GM18858 (cell line): Measurements from ENCODE around the gene CPEB2.
"Not testable (repeated sequence)": the region's sequence is repeated elsewhere in the genome, so short reads cannot be mapped to it uniquely, and the experiment has no call there.

Experiments used
- ATAC-seq: cut with Tn5 transposase; IDR thresholded peaks from one replicate; pipeline ENCODE4 v1.9.1; 2021; ENCODE audit not compliant: unreplicated experiment

CPEB2 gene

GRCh38 chr4:15043922-15044321 lies 41.6 kb downstream of the CPEB2 start:
- no peak for ATAC-seq

- ATAC-seq: no peak
Observed at GRCh38 chr4:15054541-15054940, 52.3 kb downstream of the CPEB2 start.

GRCh38 chr4:15060213-15060612 lies 57.9 kb downstream of the CPEB2 start:
- ATAC-seq: no peak

DNA sequence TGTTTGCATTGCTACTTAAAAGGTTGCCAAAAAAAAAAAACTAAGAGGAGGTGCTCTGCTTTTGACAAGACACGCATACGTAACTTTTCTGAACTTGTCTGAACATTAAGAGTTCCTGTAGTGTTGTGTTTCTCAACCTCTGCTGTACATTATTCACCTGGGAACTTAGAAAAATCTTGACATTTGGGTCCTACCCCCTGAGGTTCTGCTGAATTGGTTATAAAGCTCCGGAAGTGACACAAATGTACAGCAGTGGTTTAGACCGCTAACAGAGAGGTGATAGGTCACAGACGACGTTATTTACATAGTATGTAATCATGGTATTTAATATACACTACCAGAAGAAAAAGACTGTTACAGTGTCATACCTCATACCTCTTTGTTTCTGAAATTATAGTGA lies 61.1 kb downstream of the CPEB2 start:
- no peak for ATAC-seq

- no peak for ATAC-seq
Observed at GRCh38 chr4:15065516-15065915, 63.2 kb downstream of the CPEB2 start.

- no peak for ATAC-seq
Observed at GRCh38 chr4:15066140-15066539, 63.9 kb downstream of the CPEB2 start.

DNA sequence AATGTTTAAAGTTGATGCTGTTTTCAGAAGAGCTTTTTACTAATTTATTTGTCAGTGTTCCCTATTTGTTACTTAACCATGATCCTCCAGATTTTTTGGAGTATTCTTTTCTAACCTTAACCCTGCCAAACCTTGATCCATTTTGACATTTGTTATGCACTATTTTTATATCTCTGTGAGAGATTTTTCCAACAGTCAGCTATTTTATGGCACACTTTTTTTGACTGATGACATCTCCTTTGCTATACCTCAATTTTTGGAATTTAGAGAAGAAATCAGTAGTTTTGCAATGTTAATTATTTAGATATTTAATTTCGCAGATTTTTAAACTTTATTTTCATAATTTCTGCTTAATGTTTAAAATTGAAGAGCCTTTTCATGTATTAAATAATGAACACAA lies 66.0 kb downstream of the CPEB2 start:
- ATAC-seq: no peak

DNA sequence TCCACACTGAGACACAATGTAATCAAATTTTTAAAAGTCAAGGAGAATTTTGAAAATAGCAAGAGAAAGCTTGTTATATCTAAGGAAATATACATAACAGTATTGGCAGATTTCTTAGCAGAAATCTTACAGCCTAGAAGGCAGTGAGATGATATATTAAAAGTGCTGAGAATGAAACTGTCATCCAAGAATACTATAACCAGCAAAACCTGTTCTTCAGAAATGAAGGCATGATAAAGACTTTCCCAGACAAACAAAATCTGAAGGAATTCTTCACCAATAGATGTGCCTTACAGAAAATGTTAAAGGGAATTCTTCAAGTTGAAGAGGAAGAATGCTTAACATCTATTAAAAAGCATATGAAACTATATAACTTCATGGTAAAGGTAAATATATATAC lies 73.6 kb downstream of the CPEB2 start:
- ATAC-seq: no peak

- no peak for ATAC-seq
Observed at GRCh38 chr4:15077969-15078368, 75.7 kb downstream of the CPEB2 start.

GRCh38 chr4:15078682-15079642 lies 76.7 kb downstream of the CPEB2 start:
- ATAC-seq: no peak

DNA sequence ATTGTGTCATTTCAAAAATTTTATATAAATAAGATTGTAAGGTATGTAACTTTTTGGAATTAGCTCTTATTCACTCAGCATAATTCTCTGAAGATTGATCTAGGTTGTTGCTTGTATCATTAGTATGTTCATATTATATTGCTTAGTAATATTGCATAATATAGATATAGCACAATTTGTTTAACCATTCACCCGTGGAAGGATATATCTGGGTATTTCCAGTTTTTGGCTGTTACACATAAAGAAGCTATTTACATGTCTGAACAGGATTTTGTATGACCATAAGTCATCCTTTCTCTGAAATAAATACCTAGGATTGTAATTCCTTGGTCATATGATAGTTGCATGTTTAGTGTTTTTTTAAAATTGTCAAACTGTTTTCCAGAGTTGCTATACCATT lies 82.5 kb downstream of the CPEB2 start:
- ATAC-seq: no peak

- ATAC-seq: not testable (repeated sequence)
Observed at GRCh38 chr4:15085762-15086161, 83.5 kb downstream of the CPEB2 start.

GRCh38 chr4:15086259-15086658 lies 84.0 kb downstream of the CPEB2 start:
- ATAC-seq: not testable (repeated sequence)

- ATAC-seq: no peak
Observed at GRCh38 chr4:15088394-15089035, 86.2 kb downstream of the CPEB2 start.

GRCh38 chr4:15089979-15090378 lies 87.7 kb downstream of the CPEB2 start:
- ATAC-seq: no peak

DNA sequence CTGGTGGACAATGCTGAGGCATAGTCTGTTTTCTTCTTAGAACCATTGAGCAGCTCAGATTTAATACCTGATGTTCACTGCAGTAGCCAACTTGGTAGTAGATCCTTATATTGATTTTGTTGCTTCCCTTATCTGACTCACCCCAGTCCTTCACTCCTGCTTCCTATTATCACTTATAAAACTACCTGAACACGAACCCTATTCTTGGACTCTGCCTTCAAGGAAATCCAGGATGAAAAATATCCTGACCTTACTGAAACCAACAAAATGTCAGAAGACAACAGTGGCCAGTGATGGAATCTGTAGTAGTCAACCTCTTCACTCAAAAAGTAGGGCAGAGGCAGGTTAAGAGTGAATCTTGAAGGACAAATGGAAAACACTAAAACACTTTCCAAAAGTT lies 98.1 kb downstream of the CPEB2 start:
- ATAC-seq: no peak

- ATAC-seq: no peak
Observed at GRCh38 chr4:15100994-15101695, 98.9 kb downstream of the CPEB2 start.

GRCh38 chr4:15104825-15105224 lies 102.5 kb downstream of the CPEB2 start:
- ATAC-seq: no peak

- no peak for ATAC-seq
Observed at GRCh38 chr4:15106399-15106798, 104.1 kb downstream of the CPEB2 start.

DNA sequence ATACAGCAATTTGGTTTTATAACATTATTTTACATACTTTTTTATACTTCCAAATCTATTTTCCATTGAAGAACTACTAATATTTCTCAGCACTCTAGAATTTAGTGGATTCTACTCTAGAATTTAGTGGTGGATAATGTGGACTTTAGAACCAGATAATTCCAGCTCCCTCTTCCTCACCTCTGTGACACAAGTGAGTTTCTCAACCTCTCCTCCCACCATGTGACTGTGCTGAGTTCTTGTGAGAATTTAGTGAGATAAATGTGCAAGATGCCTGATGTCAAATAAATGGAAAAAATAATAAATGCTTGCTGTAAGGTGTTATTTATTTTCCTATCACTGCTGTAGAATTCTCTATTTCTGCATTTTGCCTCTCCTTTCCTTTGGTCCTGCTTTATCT lies 107.3 kb downstream of the CPEB2 start:
- no peak for ATAC-seq

- ATAC-seq: no peak
Observed at GRCh38 chr4:15110120-15110571, 107.9 kb downstream of the CPEB2 start.
